IPS-18a (cell line): ENCODE measurements around the gene DUSP19.
"Not testable (repeated sequence)": the region's sequence is repeated elsewhere in the genome, so short reads cannot be mapped to it uniquely, and the experiment has no call there.

Experiments
- H3K27ac ChIP-seq: one replicate; pipeline ENCODE4 v1.5.1; 2013; ENCODE audit warnings: low read length
- H3K27me3 ChIP-seq: one replicate; pipeline ENCODE4 v1.6.1; 2013; ENCODE audit warnings: mild to moderate bottlenecking, low read length; ENCODE audit not compliant: control insufficient read depth, insufficient read depth
- H3K36me3 ChIP-seq: one replicate; pipeline ENCODE4 v1.6.1; 2013; ENCODE audit warnings: low read depth, low read length; ENCODE audit not compliant: control insufficient read depth
- H3K4me1 ChIP-seq: one replicate; pipeline ENCODE4 v1.6.1; 2013; ENCODE audit warnings: low read depth, low read length; ENCODE audit not compliant: control insufficient read depth
- H3K4me3 ChIP-seq: one replicate; pipeline ENCODE4 v1.5.1; 2013; ENCODE audit warnings: low read length
- H3K9ac ChIP-seq: one replicate; pipeline ENCODE4 v1.6.1; 2013; ENCODE audit warnings: mild to moderate bottlenecking, low read length, moderate library complexity
- H3K9me3 ChIP-seq: one replicate; pipeline ENCODE4 v1.6.1; 2013; ENCODE audit warnings: low read depth, low read length; ENCODE audit not compliant: control insufficient read depth

DUSP19 gene

GRCh38 chr2:183038341-183039300 is 39.9 kb upstream of the DUSP19 start, which contains the start of gene NCKAP1:
TSS of gene NCKAP1 (minus strand) at chr2:183038457. CDS start at chr2:183038099, 358 bp downstream.
- peak within 1 kb of the TSS; percentile 96 for H3K4me3 ChIP-seq
- no peaks in the 10 kb centered on the region for H3K36me3 ChIP-seq
- peak within 1 kb of the TSS; percentile 79 for H3K9ac ChIP-seq
- H3K27me3 ChIP-seq, result peaks cover 14% of the 10 kb centered on the region
- H3K4me1 ChIP-seq, result peaks cover 34% of the 10 kb centered on the region
- peak within 1 kb of the TSS; percentile 63 for H3K27ac ChIP-seq
- no peaks in the 10 kb centered on the region for H3K9me3 ChIP-seq

GRCh38 chr2:183040604-183041003 is 37.9 kb upstream of the DUSP19 start:
- H3K4me1 ChIP-seq, result peaks cover 19% of the 10 kb centered on the region
- H3K36me3 ChIP-seq, result no peaks in the 10 kb centered on the region
- H3K9me3 ChIP-seq, result no peaks in the 10 kb centered on the region
- no peak overlapping the region for H3K4me3 ChIP-seq
- peaks cover 14% of the 10 kb centered on the region for H3K27me3 ChIP-seq
- no peak overlapping the region for H3K9ac ChIP-seq
- no peak overlapping the region for H3K27ac ChIP-seq

DNA sequence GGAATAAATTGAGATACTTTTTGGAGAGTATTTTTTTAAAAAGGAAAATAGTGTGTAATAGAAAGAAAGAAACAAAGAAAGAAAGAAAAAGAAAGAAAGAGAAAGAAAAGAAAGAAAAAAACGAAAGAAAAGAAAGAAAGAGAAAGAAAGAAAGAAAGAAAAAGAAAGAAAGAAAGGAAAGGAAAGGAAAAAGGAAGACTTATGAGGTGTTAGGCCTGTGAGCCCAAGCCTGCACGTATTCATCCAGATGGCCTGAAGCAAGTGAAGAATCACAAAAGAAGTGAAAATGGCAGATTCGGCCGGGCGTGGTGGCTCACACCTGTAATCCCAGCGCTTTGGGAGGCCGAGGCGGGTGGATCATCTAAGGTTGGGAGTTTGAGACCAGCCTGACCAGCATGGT is 35.0 kb upstream of the DUSP19 start:
- H3K9ac ChIP-seq, H3K36me3 ChIP-seq, H3K4me3 ChIP-seq, H3K4me1 ChIP-seq, H3K9me3 ChIP-seq, H3K27ac ChIP-seq: not testable (repeated sequence)
- H3K27me3 ChIP-seq, result peaks cover 14% of the 10 kb centered on the region

GRCh38 chr2:183047486-183048125 is 30.9 kb upstream of the DUSP19 start:
- H3K36me3 ChIP-seq, H3K9me3 ChIP-seq, H3K27me3 ChIP-seq, H3K9ac ChIP-seq, H3K27ac ChIP-seq, H3K4me3 ChIP-seq, H3K4me1 ChIP-seq: not testable (repeated sequence)

DNA sequence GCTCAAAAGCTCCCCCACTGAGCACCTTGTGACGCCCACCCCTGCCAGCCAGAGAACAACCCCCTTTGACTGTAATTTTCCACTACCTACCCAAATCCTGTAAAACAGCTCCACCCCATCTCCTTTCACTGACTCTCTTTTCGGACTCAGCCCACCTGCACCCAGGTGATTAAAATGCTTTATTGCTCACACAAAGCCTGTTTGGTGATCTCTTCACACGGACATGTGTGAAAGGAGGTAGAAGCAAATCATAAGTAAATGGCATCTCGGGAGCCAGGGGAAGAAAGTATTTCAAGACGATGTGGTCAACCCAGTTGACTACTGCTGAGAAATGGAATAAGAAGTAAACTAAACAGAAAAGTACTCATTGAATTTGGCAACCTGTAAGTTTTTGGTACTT is 29.1 kb upstream of the DUSP19 start:
- H3K4me3 ChIP-seq, result peak overlapping the region; percentile 36
- H3K27me3 ChIP-seq, result no peaks in the 10 kb centered on the region
- H3K9me3 ChIP-seq, result no peaks in the 10 kb centered on the region
- no peak overlapping the region for H3K27ac ChIP-seq
- H3K4me1 ChIP-seq, result peaks cover 8% of the 10 kb centered on the region
- H3K9ac ChIP-seq, result no peak overlapping the region
- H3K36me3 ChIP-seq, result no peaks in the 10 kb centered on the region

- H3K9ac ChIP-seq, result no peak overlapping the region
Measured at GRCh38 chr2:183057333-183057985, 21.1 kb upstream of the DUSP19 start.

GRCh38 chr2:183059561-183059960 is 19.0 kb upstream of the DUSP19 start:
- Histone ChIP-seq H3K27me3 (no peaks in the 10 kb centered on the region), H3K4me3 (no peak overlapping the region), H3K9me3 (no peaks in the 10 kb centered on the region), H3K27ac (no peak overlapping the region), H3K4me1 (no peaks in the 10 kb centered on the region), H3K36me3 (no peaks in the 10 kb centered on the region), H3K9ac (no peak overlapping the region)

More at GRCh38 chr2:183057333-183057985, 21.1 kb upstream of the DUSP19 start:
- Histone ChIP-seq H3K27me3 (no peaks in the 10 kb centered on the region), H3K9me3 (no peaks in the 10 kb centered on the region), H3K4me1 (no peaks in the 10 kb centered on the region), H3K4me3 (no peak overlapping the region), H3K27ac (no peak overlapping the region), H3K36me3 (no peaks in the 10 kb centered on the region)

GRCh38 chr2:183060571-183061231 is 17.8 kb upstream of the DUSP19 start:
- Histone ChIP-seq H3K4me1 (no peaks in the 10 kb centered on the region), H3K27ac (no peak overlapping the region), H3K36me3 (no peaks in the 10 kb centered on the region), H3K27me3 (no peaks in the 10 kb centered on the region), H3K9ac (no peak overlapping the region), H3K9me3 (no peaks in the 10 kb centered on the region), H3K4me3 (no peak overlapping the region)

DNA sequence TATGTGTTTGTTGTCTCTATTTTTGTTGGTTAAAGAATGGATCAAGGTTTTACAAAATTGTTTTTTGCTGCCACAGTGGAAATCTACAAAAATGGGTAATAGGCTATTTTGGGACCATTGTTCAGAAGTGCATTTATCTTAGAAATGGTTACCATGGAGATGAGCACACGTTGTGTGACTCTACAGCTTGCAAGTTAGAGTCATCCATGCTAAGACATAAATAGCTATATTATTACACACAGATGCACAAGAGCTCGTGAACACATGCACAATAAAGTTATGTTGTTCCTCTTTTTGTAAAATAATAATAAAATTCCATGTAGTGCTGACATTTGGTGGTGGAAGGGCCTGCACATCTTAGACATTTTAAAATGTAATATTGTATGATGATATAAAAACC is 15.5 kb upstream of the DUSP19 start:
- H3K4me1 ChIP-seq, result no peaks in the 10 kb centered on the region
- H3K36me3 ChIP-seq, result no peaks in the 10 kb centered on the region
- no peak overlapping the region for H3K27ac ChIP-seq
- no peaks in the 10 kb centered on the region for H3K27me3 ChIP-seq
- H3K9ac ChIP-seq, result no peak overlapping the region
- H3K4me3 ChIP-seq, result no peak overlapping the region
- H3K9me3 ChIP-seq, result no peaks in the 10 kb centered on the region

GRCh38 chr2:183068561-183068960 is 10.0 kb upstream of the DUSP19 start:
- Histone ChIP-seq H3K36me3 (no peaks in the 10 kb centered on the region), H3K27ac (no peak overlapping the region), H3K4me1 (no peaks in the 10 kb centered on the region), H3K4me3 (no peak overlapping the region), H3K9ac (no peak overlapping the region), H3K9me3 (peaks cover 6% of the 10 kb centered on the region), H3K27me3 (no peaks in the 10 kb centered on the region)

- no peaks in the 10 kb centered on the region for H3K27me3 ChIP-seq
- H3K4me3 ChIP-seq, result no peak overlapping the region
- peaks cover 6% of the 10 kb centered on the region for H3K9me3 ChIP-seq
- no peaks in the 10 kb centered on the region for H3K36me3 ChIP-seq
- H3K27ac ChIP-seq, result no peak overlapping the region
- no peaks in the 10 kb centered on the region for H3K4me1 ChIP-seq
- H3K9ac ChIP-seq, result no peak overlapping the region
Measured at GRCh38 chr2:183069174-183069573, 9.4 kb upstream of the DUSP19 start.
